ENCODE data around the gene SPRTN.

The SPRTN gene

GRCh38 chr1:231338270-231339128, at the start of gene SPRTN:
TSS of gene SPRTN (plus strand) at chr1:231338293. CDS start at chr1:231338384, 91 bp downstream.
- peak; percentile 48 for DNase-seq

GRCh38 chr1:231295938-231296337, 42.2 kb upstream of the SPRTN start:
- no peak for DNase-seq

GRCh38 chr1:231301990-231302389, 36.1 kb upstream of the SPRTN start:
- no peak for DNase-seq

- no peak for DNase-seq
Measured at GRCh38 chr1:231310391-231310934, 27.6 kb upstream of the SPRTN start.

GRCh38 chr1:231311720-231312431, 26.2 kb upstream of the SPRTN start:
- DNase-seq = no peak

GRCh38 chr1:231312432-231312788, 25.7 kb upstream of the SPRTN start:
- no peak for DNase-seq

GRCh38 chr1:231313661-231314060, 24.4 kb upstream of the SPRTN start:
- DNase-seq = no peak

- DNase-seq = peak; percentile 32
Measured at GRCh38 chr1:231315887-231316286, 22.2 kb upstream of the SPRTN start.

- DNase-seq = no peak
Measured at GRCh38 chr1:231317306-231318014, 20.6 kb upstream of the SPRTN start.

GRCh38 chr1:231318015-231318355, 20.1 kb upstream of the SPRTN start:
- no peak for DNase-seq

GRCh38 chr1:231318568-231318967, 19.5 kb upstream of the SPRTN start:
- no peak for DNase-seq

- DNase-seq = no peak
Measured at GRCh38 chr1:231319080-231319479, 19.0 kb upstream of the SPRTN start.

GRCh38 chr1:231322880-231323530, 15.1 kb upstream of the SPRTN start:
- no peak for DNase-seq

GRCh38 chr1:231324660-231325059, 13.4 kb upstream of the SPRTN start:
- DNase-seq = no peak

- no peak for DNase-seq
Measured at GRCh38 chr1:231326248-231326647, 11.8 kb upstream of the SPRTN start.

GRCh38 chr1:231327617-231328016, 10.5 kb upstream of the SPRTN start:
- DNase-seq = no peak

- DNase-seq = no peak
Measured at GRCh38 chr1:231329483-231329882, 8.6 kb upstream of the SPRTN start.

- no peak for DNase-seq
Measured at GRCh38 chr1:231332761-231333160, 5.3 kb upstream of the SPRTN start.

GRCh38 chr1:231334079-231334666, 3.9 kb upstream of the SPRTN start:
- DNase-seq = no peak

GRCh38 chr1:231334952-231335351, 3.1 kb upstream of the SPRTN start:
- no peak for DNase-seq

GRCh38 chr1:231335663-231336602, 2.2 kb upstream of the SPRTN start:
- no peak for DNase-seq

Measured in NCI-H1694 treated with DMSO at 0.1 percent for 48 hours (cell line).